Measurements from ENCODE around the gene TNRC18. TPM values are rescaled to one million over a fixed set of nuclear protein-coding genes. Genes with fewer than 3 reads are reported as not detected.
"Not testable (repeated sequence)": the region's sequence is repeated elsewhere in the genome, so short reads cannot be mapped to it uniquely, and the experiment has no call there.

The TNRC18 gene
- total RNA-seq, 4 donors from 2014 or later: 79.9 to 160 (median 91.3) TPM

DNA sequence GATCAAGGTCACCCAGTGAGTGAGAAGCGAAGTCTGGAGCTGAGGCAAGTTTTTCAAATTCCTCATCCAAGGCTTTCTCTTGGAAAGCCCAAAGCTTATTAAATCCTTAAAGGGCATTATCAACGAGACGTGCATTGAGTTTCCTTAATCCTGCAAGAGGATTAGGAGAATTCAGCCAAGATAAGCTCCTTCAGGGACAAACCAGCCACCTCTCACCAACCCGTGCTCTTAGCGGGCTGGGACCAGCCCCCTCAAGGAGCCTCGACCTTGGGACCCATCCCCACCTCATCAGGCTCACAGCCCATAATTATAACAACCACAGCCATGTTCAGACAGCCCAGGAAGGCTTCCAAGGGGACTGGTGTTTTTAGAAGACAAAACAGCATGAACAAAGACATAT lies 152.8 kb downstream of the TNRC18 start:
- intact Hi-C loops (cut with DNase I; ENCODE audit: low total_unique reads): no loop called here
- no peak for TF ChIP-seq POLR2A (IDR thresholded peaks at IDR 0.05)
- TF ChIP-seq, protein P1, sequence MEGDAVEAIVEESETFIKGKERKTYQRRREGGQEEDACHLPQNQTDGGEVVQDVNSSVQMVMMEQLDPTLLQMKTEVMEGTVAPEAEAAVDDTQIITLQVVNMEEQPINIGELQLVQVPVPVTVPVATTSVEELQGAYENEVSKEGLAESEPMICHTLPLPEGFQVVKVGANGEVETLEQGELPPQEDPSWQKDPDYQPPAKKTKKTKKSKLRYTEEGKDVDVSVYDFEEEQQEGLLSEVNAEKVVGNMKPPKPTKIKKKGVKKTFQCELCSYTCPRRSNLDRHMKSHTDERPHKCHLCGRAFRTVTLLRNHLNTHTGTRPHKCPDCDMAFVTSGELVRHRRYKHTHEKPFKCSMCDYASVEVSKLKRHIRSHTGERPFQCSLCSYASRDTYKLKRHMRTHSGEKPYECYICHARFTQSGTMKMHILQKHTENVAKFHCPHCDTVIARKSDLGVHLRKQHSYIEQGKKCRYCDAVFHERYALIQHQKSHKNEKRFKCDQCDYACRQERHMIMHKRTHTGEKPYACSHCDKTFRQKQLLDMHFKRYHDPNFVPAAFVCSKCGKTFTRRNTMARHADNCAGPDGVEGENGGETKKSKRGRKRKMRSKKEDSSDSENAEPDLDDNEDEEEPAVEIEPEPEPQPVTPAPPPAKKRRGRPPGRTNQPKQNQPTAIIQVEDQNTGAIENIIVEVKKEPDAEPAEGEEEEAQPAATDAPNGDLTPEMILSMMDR (IDR thresholded peaks at IDR 0.05): no peak
- H3K4me3 ChIP-seq (ENCODE audit: low read depth, poor library complexity, severe bottlenecking): no peak overlapping the region
- 38 to 54% methylated on average over 6 of the region's 6 CpGs for WGBS, 2 donors
- DNase-seq (ENCODE audit: low spot score in 2 of 2): no peak

DNA sequence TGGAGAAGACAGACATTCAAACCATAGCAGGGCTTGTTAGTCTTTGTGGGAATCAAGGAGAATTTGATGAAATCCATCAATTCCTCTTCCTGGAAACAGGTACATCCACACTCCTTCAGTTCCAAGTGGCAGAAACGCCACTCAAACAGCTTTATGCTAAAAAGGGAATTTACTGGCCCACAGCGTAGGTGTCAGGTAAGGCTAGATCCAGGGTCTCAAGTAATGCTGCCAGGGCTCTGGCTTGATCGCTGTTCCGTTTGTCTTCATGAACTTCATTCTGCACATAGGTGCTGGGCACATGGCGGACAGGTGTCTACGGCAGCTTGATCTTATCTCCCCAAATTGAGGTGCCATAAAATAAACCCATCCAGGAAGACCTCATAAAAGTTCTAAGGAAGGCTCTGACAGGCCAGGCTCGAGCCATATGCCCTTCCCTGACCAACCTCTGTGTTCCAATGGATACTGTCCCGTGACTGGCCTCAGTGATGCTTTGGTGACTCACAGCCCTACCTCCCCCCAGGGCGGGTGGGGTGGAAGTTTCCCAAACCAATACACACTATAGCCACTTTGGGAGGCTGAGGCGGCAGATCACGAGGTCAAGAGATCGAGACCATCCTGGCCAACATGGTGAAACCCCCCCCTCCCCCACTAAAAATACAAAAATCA lies 153.5 kb downstream of the TNRC18 start:
- DNase-seq (ENCODE audit: low spot score in 2 of 2); H3K4me3 ChIP-seq (ENCODE audit: low read depth, poor library complexity, severe bottlenecking); intact Hi-C loops (cut with DNase I; ENCODE audit: low total_unique reads): not testable (repeated sequence)
- WGBS, 2 donors: 75% methylated on average over 12 of the region's 12 CpGs

DNA sequence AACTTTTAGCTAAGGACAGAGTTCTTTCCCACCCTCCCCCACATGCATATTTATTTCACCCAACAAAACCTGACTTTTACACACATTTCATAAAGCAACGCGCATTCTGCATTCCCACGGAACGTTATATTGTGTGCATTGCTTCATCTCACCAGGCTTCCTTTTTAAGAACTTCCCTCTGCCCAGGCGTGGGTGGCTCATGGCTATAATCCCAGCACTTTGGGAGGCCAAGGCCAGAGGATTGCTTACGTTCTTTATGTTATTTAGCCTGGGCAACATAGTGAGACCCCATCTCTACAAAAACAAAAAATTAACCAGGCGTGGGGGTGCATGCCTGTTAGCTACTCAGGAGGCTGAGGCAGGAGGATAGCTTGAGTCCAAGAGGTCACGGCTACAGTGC lies 155.8 kb downstream of the TNRC18 start:
- intact Hi-C loops (cut with DNase I; ENCODE audit: low total_unique reads); DNase-seq (ENCODE audit: low spot score in 2 of 2); H3K4me3 ChIP-seq (ENCODE audit: low read depth, poor library complexity, severe bottlenecking): not testable (repeated sequence)
- WGBS, 2 donors: 88 to 89% methylated on average over 8 of the region's 8 CpGs

DNA sequence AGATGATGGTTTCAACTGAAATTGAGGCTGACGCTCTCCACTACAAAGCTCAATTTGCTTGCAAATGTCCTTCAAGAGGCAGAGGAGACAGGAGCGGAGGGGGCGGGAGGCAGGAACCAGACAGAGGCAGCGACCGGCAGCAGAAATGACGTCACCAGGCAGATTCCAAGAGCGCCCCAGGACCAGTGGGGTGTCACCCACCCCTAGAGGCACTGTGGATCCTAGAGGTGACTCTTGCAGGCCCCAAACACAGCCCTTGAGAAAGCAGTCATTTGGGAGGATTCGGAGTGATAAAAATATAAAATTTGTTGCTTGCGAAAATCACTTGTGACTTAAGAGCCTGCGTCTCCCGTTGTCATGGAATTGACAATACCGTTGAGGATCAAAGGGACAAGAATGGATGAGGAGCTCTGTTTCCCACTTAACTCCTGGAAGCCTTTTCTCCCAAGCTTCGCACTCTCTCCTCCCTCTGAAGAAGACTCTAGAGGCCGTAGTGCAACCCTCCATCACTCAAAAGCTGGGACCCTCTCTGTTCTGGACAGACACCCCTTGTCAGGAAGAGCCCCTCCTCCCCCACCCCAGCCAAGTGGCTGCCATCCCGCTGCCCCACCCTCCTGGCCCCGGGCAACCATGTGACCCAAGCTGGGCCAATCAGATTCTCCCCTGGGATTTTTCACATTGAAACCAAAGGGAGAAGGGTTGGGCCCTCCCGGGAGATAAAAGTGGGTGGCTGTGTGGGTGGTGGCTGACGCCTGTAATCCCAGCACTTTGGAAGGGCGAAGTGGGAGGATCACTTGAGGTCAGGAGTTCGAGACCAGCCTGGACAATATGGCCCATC lies 157.2 kb downstream of the TNRC18 start:
- H3K4me3 ChIP-seq (ENCODE audit: low read depth, poor library complexity, severe bottlenecking): no peak overlapping the region
- intact Hi-C loops (cut with DNase I; ENCODE audit: low total_unique reads): no loop called here
- no peak for DNase-seq (ENCODE audit: low spot score in 2 of 2)
- WGBS, 2 donors: 66 to 67% methylated on average over 20 of the region's 20 CpGs
- TF ChIP-seq, protein P1 (IDR thresholded peaks at IDR 0.05): no peak
- no peak for TF ChIP-seq POLR2A (IDR thresholded peaks at IDR 0.05)

DNA sequence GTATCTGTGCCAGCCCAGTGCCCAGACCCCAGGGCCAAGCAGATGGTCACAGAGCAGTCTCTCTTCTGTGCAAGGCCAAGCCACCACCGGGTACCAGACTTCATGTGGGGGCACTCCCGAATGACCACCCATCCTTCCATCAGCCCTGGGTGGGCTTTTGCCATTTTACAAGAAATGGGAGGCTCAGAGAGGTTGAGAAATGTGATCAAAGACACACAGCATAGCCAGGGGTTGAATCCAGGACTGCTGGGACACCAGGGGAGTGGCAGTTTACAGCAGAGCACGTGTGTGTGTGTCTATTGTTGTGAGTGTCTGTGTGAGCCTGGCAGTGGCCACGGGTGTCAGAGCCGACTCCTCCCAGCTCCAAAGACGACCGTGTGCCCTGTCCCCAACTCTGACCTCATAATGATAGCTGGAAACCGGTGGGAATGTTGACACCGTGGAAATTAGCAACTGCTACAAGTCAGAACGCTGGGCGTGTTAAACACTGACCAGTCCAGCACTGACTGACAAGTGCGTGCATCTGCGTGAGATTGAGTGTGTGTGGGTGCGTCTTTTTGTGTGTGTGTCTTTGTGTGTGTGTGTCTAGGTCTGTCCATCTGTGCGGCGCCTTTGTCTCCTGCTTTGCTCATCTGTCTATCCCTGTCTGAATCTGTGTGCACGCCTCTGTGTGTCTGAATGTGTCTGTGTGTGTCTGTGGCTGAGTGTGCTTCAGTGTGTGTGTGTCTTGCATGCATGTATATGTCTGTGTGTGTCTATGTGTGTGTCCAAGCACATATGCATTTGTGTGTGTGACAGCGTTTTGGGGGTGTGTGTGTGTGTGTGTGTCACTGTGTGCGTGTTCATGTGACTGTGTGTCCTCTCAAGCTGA lies 158.1 kb downstream of the TNRC18 start:
- no peak overlapping the region for H3K4me3 ChIP-seq (ENCODE audit: low read depth, poor library complexity, severe bottlenecking)
- intact Hi-C loops (cut with DNase I; ENCODE audit: low total_unique reads): no loop called here
- DNase-seq (ENCODE audit: low spot score in 2 of 2): no peak
- TF ChIP-seq, protein P1 (IDR thresholded peaks at IDR 0.05): no peak
- no peak for TF ChIP-seq POLR2A (IDR thresholded peaks at IDR 0.05)
- 65 to 66% methylated on average over 19 of the region's 19 CpGs for WGBS, 2 donors

DNA sequence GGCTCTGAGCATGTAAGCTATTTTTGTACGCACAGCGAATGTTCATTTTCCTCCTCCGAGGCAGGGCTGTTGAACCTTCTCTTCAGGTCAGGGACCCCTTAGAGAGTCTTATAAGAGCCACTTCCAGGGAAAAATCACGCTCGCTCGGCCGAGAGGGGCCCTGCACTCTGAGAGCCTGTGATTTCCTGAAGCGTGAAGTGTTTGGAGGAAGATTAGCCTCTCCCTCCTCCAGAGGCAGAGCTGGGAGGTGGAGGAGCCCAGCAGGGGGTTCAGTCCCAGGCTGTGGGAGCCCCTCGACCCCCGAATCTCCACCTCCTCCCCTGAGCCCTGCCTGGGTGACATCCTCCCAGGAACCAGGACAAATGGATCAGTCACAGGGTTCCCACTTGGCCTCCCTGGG lies 160.6 kb downstream of the TNRC18 start:
- 73 to 84% methylated on average over 10 of the region's 10 CpGs for WGBS, 2 donors
- H3K4me3 ChIP-seq (ENCODE audit: low read depth, poor library complexity, severe bottlenecking); intact Hi-C loops (cut with DNase I; ENCODE audit: low total_unique reads); DNase-seq (ENCODE audit: low spot score in 2 of 2): not testable (repeated sequence)

DNA sequence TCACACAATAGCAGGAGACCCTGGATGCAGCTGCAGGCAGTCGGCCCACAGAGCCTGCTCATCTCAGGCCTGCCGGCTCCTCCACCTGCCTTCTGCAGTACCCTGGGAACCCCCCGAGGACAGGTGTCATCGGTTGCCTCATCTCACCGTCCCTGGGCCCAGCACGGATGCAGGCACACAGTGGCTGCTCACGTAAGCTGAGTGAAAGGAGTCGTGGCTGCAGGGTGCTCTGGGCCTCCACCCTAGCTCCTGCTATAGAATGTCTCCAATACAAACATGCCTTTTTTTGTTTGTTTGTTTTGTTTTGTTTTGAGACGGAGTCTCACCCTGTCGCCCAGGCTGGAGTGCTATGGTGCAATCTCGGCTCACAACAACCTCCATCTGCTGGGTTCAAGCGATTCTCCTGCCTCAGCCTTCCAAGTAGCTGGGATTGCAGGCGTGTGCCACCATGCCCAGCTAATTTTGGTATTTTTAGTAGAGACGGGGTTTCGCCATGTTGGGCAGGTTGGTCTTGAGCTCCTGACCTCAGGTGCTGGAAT lies 163.0 kb downstream of the TNRC18 start:
- DNase-seq (ENCODE audit: low spot score in 2 of 2); H3K4me3 ChIP-seq (ENCODE audit: low read depth, poor library complexity, severe bottlenecking); intact Hi-C loops (cut with DNase I; ENCODE audit: low total_unique reads): not testable (repeated sequence)
- 79 to 88% methylated on average over 15 of the region's 15 CpGs for WGBS, 2 donors

Other genes starting within 250 kb of the TNRC18 start
- 100 to 1,000 TPM in 3 of 4 donors, 10 to 100 TPM in 1; 94.1 to 120 (median 108) TPM for gene WIPI2, start 233.6 kb downstream of the TNRC18 start, total RNA-seq
- 1 to 10 TPM; 1.5 to 8.9 (median 3.6) TPM for gene SLC29A4, start 140.9 kb downstream of the TNRC18 start, total RNA-seq
- gene FBXL18, start 90.0 kb upstream of the TNRC18 start, total RNA-seq: 10 to 100 TPM in 2 of 4 donors, 1 to 10 TPM in 2; 9.9 to 15.6 (median 11.0) TPM
- gene ACTB, start 106.8 kb upstream of the TNRC18 start, total RNA-seq: 1,000 to 10,000 TPM; 1,489 to 2,016 (median 1,611) TPM
- 100 to 1,000 TPM in 3 of 4 donors, 10 to 100 TPM in 1; 88.7 to 114 (median 106) TPM for gene FSCN1, start 169.0 kb upstream of the TNRC18 start, total RNA-seq

All from lower leg skin (tissue), 4 donors.